SH-SY5Y (cell line): ENCODE measurements around the gene NPTXR.

ENCODE experiments used
- GATA2 ChIP-seq: IDR thresholded peaks from 2 replicates; pipeline ENCODE4 v1.6.1; 2011; ENCODE audit warnings: mild to moderate bottlenecking, low read depth, low read length
- GATA3 ChIP-seq: IDR thresholded peaks from 2 replicates; pipeline ENCODE4 v1.6.1; 2011; ENCODE audit warnings: low read depth, mild to moderate bottlenecking, low read length, moderate library complexity

- TF ChIP-seq GATA3, result no peak
- no peak for TF ChIP-seq GATA2
These were observed 23.9 kb upstream of the NPTXR start for GRCh38 chr22:38867471-38868285.
